GM19455 (cell line): ENCODE results near the gene PFKFB4.
A peak's percentile ranks its signal among the peaks of the same experiment; 100 is the strongest.
"Not testable (repeated sequence)": the region's sequence is repeated elsewhere in the genome, so short reads cannot be mapped to it uniquely, and the experiment has no call there.

ENCODE experiments used
- ATAC-seq: cut with Tn5 transposase; IDR thresholded peaks from one replicate; pipeline ENCODE4 v1.9.1; 2021; ENCODE audit not compliant: unreplicated experiment

Gene PFKFB4

DNA sequence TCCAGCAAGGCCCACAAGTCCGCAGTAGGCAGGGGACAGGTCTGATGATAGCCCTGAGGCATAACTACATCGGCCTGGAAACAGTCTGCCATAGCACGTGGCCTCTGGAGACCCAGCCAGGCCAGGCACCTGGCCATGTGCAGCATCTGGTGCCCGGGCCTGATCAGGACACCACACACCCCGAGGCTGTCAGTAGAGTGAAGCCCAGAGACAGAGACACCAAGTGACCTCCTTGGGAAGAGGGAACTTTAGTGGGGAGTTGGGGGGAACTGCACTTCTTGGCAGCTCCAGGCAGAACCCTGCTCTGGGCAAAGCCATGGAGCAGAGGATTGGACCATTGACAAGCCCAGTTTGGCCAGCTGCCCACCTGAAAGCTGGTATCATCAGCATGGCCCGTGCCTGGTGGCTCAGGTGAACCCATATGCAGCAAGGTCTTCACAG is 53.9 kb downstream of the PFKFB4 start:
- no peak for ATAC-seq

DNA sequence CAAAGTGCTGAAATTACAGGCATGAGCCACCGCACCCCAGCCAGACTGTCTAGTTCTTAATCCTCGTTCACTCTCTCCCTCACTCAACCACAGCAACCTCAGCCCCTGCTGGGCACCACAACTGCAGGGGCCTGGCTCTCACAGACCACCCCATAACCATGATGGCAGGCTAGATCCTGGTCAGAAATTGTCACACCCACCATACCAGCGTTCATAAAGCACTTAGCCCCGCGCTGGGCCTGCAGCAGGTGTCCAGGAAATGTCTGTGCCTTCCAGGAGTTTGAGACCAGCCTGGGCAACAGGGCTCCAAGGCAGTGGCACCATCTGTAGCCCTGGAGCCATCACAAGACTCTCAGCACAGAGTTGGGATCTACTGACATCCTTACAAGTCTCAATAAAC is 54.5 kb downstream of the PFKFB4 start:
- no peak for ATAC-seq

DNA sequence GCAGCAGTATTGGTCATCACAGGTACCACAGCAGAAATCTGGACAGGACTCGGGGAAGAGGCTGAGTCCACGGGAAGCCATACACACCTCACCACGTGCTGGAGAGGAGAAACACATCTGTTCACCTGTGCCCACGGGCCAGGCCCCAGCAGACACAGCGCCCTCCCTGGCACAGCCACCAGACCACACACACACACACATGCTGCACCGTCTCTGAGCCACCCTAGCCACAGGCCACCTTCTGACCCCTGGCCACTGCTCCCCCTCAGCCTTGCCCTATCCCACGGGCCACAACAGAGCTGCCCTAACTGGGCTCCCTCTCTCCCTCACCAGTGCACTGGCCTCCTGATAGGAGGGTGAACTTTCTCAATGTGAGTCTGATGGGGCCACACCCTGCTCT is 55.4 kb downstream of the PFKFB4 start:
- ATAC-seq: no peak

DNA sequence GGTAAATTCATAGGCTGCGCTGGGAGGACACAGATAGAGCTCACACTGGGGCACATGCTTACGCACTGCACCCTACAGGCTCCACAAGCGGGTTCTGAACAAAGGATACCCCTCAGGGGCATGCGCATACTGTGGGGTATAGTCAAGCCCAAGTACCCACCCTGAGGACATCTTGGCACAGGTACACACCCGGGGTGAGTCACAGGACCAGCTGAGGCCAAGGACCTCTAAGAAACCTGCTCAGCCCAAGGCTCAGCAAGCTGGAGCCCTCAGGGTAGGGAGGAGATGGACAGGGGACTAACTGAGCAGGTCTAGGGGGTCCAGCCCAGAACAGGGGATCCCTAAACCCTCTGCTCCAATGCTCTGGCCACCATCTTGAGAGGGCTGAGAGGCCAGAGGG is 55.9 kb downstream of the PFKFB4 start:
- ATAC-seq: no peak

DNA sequence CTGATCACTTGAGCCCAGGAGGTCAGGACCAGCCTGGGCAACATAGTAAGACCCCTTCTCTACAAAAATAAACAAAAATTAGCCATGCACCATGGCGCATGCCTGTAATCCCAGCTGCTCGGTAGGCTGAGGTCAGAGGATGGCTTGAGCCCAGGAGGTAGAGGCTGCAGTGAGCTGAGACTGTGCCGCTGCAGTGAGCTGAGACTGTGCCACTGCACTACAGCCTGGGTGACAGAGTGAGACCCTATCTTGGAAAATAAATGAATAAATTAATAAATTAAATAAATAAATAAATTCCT is 63.5 kb downstream of the PFKFB4 start:
- ATAC-seq: no peak

DNA sequence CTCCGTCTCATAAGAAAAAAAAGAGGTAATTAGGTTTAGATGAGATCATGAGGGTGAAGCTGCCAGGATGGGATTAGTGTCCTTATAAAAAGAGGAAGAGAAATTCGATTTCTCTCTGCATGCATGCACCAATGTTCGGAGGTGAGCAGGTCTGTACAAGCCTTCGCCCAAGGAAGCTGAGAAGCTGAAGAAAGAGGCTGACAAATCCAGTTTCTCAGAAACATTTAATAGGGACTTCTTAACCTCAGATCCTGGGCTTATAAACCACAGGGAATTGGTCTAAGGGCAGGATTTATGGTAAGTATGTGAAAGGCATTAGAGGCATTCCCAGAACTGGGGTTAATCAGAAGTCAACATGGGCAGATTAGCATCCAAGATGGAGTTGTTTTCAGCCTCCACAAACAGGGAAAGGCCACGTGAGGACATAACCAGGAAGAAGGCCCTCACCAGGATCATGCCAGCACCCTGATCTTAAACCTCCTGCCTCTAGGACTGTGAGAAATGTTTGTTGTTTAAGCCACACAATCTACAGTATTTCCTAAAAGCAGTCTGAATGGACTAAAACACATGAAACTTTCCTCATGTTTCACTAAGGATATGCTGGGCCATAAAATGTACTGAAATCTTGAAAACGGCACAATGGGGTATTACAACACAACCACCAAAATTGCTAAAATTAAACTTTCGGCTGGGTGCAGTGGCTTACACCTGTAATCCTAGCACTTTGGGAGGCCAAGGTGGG is 64.0 kb downstream of the PFKFB4 start:
- no peak for ATAC-seq

DNA sequence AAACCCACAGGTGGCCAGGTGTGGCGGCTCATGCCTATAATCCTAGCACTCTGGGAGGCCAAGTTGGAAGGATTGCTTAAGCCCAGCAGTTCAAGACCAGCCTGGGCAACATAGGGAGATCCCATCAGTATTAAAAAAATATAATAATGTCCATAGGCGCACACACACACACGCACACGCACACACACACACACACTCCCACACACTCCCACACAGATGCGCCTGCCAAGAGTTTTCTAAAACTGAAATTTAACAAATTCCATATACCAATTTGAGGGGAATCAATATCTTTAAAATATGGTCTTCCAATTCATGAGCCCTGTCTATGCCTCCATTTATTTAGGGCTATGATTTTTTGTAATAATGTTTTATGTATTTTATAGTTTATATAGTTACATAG is 69.7 kb downstream of the PFKFB4 start:
- ATAC-seq: no peak

DNA sequence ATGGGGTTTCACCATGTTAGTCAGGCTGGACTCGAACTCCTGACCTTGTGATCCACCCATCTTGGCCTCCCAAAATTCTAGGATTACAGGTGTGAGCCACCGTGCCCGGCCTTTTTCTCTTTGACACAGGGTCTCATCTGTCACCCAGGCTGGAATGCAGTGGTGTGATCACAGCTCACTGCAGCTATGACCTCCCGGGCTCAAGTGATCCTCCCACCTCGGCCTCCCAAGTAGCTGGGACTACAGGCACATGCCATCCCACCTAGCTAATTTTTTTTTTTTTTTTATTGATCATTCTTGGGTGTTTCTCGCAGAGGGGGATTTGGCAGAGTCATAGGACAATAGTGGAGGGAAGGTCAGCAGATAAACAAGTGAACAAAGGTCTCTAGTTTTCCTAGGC is 73.8 kb downstream of the PFKFB4 start:
- not testable (repeated sequence) for ATAC-seq

DNA sequence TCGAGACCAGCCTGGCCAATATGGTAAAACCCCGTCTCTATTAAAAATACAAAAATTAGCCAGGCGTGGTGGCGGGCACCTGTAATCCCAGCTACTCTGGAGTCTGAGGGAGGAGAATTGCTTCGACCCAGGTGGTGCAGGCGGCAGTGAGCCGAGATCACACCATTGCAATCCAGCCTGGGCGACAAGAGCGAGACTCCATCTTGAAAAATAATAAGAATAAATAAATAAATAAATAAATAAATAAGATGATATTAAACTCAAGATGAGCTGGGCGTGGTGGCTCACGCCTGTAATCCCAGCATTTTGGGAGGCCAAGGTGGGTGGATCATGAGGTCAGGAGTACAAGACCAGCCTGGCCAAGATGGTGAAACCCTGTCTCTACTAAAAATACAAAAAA is 75.7 kb downstream of the PFKFB4 start:
- not testable (repeated sequence) for ATAC-seq

DNA sequence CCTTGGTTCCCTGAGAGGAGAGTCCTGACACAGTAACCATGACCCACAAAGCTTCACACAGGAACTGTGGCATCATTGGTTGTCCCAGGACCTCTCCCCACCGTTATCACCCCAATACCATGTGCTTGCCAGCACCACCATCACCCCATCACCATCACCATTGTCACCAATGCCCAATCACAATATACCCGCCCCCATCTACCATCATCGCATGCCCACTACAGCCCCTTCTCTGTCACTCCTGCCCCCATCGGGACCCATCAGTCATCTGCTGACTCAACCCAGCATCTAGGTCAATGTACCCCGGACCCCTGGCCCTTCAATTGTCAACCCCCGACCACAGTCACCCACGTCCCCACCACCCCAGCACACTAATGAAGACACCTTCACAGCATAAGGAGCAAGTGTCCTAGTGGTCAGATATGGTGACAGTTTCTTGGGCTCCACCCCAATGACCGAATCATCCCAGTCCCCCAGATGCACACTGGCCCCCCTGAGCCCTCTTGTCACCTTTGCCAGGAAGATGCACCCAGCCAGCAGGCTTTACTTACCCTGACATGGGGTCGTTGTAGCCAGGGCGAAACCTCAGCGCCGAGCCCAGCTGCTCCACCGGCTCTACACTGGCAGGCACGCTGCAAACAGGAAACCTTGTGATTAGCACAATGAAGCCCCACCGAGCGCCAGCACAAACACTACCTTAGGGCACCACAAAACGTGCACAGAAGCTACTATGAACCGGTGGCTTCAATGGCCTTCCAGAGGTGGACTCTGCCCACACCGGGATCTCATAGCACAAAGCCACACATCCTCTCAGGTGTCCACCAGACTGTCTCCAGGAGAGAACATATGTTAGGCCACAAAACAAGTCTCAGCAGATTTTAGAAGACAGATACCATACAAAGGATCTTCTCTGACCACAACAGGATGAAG is 77.7 kb downstream of the PFKFB4 start:
- no peak for ATAC-seq

DNA sequence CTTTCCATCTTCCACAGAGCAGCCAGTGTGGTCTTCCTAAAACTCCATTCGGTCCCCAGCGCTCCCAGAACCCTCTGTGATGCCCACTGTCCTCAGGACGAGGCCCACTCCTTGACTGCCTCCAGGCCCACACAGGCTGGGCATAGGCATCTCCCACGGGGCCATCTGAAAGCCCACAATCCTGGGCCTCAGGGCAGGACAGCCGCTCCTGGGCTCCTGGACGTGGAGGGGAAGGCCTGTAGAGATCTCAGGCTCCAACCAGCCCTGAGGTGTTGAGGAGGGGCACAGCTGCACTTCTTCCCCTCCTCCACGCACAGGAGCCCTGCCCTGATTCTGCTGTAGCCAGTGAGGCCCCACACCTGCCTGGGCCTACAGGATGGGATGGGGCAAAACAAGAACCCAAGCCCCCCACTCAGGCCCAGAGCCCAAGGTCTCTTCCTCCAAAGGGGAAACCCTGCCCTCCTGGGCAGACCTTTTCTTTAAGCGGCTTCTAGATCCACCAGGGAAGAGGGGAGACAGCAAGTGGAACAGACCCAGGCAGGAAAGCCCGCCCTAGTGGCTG is 78.6 kb downstream of the PFKFB4 start:
- ATAC-seq: no peak

DNA sequence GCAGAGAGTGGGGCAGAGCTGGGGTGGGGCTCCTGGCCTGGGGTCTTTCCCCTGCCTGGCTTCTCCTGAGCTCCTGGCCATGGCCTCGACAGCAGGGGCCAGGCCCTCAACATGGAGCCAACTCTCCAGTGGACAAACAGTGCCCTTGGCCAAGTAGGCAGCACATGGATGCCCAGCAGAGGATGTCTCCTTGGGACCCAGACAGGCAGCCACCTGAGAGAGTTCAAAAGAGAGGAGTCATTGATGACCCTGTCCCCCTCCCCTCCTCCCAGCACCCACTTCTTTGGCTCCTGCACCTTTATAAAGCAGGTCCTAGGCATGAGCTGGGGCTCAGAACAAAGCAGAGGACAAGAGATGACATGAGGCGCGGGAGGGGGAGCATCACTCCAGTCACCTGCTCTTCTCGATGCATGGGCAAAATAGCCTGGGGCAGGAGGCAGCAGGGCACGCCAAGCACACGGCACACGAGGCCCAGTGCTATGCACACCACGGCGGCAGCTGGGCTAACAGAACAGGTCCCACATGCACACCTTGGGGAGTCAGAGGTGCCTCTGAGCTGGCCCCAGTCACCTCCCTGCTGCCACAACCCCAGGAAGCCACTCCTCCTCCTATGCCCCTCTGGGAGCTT is 80.1 kb downstream of the PFKFB4 start:
- ATAC-seq: no peak

DNA sequence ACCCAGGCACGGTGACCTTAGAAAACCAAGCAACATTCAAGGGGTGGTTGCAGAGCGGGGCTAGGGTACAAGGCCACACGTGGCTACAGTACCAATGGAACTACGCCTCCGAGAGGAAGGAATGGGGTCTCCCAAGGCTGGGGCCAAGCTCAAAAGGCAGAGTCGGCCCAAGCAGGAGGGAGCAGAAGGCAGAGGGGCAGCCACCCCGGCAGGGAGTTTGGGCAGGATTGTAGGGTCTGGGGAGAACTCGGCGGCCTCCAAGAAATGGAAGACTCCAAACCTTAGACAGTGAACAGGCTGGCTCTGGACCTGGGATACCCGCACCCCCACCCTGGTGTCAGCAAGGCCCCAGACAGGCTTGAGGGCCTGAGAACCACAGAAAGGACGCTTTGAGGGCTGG is 81.4 kb downstream of the PFKFB4 start:
- no peak for ATAC-seq

DNA sequence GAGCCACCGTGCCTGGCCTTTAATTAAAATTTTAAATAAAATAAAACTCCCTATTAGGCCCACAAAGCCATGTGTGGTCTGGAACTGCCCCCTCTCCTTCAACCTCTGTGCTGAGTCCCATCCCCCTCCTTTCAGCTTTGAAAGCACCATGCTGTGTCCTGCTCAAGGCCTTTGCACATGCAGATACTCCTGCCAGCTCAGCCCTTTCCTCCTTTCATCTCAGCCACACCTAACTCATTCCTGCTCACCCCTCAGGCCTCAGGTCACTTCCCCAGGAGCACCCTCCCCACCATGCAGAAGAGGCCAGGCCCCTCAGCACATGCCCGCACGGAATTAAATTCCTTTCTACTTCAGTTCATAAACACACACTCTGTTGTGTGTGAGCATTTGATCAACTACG is 82.0 kb downstream of the PFKFB4 start:
- ATAC-seq: no peak

DNA sequence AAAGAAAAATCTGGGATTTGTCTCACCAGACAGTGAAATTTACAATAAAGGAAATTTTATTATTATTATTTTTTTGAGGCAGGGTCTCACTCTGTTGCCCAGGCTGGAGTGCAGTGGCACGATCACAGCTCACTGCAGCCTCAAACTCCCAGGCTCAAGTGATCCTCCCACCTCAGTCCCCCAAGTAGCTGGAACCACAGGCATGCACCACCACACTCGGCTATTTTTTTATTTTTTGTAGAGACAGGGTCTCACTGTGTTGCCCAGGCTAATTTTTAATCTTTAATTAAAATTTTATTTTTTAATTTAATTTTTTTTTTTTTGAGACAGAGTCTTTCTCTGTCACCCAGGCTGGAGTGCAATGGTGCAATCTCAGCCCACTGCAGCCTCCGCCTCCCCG is 82.6 kb downstream of the PFKFB4 start:
- ATAC-seq: not testable (repeated sequence)

DNA sequence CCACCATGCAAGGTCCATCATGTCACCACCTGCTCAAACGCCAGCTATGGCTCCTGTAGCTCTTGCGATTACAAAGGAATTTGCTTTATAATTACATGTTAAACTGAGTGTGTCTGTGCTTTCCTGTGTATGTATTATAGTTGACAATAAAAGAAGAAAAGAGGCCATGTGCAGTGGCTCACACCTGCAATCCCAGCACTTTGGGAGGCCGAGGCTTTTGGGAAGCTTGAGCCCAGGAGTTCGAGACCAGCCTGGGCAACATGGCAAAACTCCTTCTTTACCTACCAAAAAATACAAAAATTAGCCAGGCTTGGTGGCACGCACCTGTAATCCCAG is 83.0 kb downstream of the PFKFB4 start:
- ATAC-seq: no peak

DNA sequence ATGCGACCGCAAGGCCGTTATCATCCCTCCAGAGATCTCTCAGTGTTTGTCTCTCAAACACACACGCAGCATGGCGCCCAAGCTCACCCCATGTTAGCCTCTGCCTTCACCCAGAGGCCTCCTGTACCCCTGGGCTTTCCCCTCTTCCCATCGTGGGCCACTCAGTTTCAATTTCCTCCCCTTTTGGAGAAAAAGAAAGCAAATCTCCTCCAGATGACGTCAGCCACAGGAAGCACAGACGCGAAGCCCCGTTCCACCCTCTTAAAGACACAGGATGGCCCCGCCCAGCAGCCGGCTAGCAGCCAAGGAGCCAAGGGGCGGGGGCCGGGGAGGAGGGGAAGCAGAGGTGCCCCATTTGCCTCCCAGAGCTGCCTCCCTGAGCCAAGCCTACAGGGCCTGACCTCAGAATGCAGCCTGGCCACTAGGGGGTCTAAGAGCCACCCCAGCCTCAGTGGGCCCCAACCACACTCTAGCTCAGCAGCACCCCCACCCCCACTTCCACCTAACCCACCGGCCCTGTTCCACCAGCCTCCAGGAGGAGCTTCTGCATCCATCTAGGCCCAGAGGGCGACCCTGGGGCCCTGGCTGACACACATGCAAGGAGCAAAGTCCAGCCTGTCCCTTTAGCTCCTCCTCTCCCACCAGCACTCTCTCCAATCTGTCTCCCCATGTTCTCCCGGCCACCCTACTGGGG is 83.5 kb downstream of the PFKFB4 start:
- ATAC-seq: peak; percentile 75

DNA sequence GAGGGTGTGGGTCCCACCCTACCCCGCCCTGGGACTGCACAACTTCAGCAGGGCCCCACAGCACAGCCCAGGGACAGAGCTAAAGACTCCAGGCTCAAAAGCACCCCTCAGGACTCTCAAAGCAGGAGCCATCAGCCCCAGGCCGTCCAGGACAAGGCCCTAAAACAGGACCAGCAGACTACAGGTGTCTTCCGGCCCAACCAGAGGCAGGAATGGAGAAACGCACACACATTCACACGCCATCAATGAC is 84.0 kb downstream of the PFKFB4 start:
- ATAC-seq: peak; percentile 17

DNA sequence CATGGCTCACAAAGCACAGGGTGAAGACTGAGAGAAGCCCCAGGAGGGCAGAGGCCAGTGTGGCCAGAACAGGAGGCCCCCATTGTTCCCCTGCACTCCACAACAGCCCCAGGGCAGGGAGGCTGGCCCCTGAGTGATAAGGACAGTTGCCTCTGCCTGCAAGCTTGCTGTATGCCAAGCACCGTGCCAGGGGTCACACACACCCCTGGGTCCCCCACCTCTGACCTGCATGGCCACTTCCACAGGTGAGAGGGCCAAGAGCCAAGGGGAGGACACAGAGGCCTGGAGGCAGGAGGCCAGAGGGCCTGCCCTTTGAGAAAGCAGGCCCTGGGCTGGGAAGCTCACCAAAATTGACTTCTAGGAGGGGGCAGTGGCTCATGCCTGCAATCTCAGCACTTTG is 86.3 kb downstream of the PFKFB4 start:
- no peak for ATAC-seq

DNA sequence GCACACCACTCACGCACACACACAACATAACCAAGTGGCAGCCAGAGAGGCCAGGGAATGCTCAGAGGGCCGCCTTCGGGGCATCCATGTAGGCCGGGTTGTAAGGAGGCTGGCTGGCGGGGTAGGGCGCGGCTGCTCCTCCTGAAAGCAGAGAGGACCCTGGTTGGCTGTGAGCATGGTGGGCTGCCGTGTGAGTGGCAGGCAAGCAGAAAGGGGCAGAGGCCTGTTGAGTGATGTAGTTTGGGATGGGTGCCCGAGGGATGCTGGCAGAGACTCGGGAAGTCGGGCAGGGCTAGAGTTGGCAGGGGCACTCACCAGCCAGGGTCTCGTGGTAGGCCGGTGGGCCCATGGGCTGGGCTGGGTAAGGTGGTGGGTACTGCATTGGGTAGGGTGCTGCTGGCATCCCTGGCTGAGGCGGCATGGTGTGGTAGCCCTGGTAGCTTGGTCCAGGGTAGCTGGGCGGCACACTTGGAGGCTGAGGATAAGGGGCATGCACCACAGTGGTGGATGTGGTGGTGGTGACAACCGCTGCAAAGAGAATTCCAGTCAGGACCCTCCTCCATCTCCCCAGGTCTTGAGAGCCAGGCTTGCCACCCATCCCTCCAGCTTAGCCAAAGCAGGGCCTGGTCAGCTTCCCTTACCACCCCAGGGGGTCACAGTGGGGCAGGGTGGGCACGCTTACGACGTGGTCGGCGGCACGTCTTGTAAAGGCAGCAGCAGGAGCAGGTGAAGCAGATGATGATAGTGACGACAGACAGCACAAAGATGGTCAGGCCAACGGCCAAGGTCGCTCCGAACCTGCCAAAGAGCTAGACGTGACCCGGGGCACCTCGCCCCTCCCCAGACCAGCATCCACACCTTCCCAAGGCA is 87.3 kb downstream of the PFKFB4 start:
- no peak for ATAC-seq

DNA sequence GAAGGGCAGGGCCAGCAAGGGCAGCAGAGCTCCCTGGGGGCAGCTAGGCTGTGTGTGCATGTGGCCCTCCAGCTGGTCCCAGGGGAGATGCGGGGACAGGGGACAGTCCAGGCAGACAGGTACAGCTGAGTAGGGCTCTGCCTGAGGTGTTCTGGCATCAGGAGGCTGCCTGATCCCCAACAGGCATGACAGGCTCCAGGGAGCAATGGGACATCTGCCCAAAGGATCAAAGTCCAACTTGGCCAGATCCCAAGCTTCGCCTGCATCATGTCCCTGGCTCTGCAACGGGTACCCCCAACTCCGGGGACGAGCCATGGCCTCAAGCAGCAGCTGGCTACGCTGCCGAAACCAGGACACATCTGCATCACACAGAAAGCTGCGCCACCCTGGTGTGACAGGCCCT is 88.3 kb downstream of the PFKFB4 start:
- ATAC-seq: no peak
